Ascending aorta (tissue), 2 donors: Measurements from ENCODE around the gene TAS1R3. TPM values are rescaled to one million over a fixed set of nuclear protein-coding genes. Genes with fewer than 3 reads are reported as not detected.

Experiments
- DNase-seq, 2 donors: peaks; one replicate each; pipeline ENCODE4 v3.0.0-alpha.2; 2019; ENCODE audit warnings: low spot score in 2 of 2
- H3K27ac ChIP-seq, 2 donors: fragments of 200-600 bp; sonication (generic); one replicate each; pipeline ENCODE4 v1.5.1; 2016 to 2017; ENCODE audit warnings: mild to moderate bottlenecking in 1 of 2
- H3K27me3 ChIP-seq: fragments of 200-600 bp; sonication (generic); one replicate; pipeline ENCODE4 v1.5.1; 2017
- H3K36me3 ChIP-seq, 2 donors: fragments of 200-600 bp; sonication (generic); one replicate each; pipeline ENCODE4 v1.5.1; 2016
- H3K4me1 ChIP-seq, 2 donors: fragments of 200-600 bp; sonication (generic); one replicate each; pipeline ENCODE4 v1.5.1; 2016 to 2017; ENCODE audit warnings: mild to moderate bottlenecking in 1 of 2
- H3K4me3 ChIP-seq, 2 donors: fragments of 200-600 bp; sonication (generic); one replicate each; pipeline ENCODE4 v1.5.1; 2016 to 2017; ENCODE audit warnings: mild to moderate bottlenecking in 1 of 2
- H3K9me3 ChIP-seq, 2 donors: fragments of 200-600 bp; sonication (generic); one replicate each; pipeline ENCODE4 v1.5.1; 2016
- CTCF ChIP-seq, 3 experiments: fragments of 200-600 bp in 2 of 3; fragments of 450-650 bp in 1 of 3; sonication (generic) in 2 of 3; IDR thresholded peaks; one replicate each; pipeline ENCODE4 v1.5.1; 2016 to 2019; ENCODE audit warnings: antibody characterized with exemption in 3 of 3, mild to moderate bottlenecking in 1 of 3, moderate library complexity in 1 of 3
- intact Hi-C: fragments of 100-400 bp; cut with DNase I; formaldehyde crosslinking; loops from one replicate; pipeline ENCODE4 v1.15.1; 2023
- total RNA-seq: library from RNA; depleted of rRNA; stranded (reverse); fragments of >200 nt; gene quantifications from one replicate; pipeline ENCODE4 v1.1.0, GENCODE V29; 2016

Gene TAS1R3
- total RNA-seq, 1 donor from 2014 or later = 2.7 TPM

DNA sequence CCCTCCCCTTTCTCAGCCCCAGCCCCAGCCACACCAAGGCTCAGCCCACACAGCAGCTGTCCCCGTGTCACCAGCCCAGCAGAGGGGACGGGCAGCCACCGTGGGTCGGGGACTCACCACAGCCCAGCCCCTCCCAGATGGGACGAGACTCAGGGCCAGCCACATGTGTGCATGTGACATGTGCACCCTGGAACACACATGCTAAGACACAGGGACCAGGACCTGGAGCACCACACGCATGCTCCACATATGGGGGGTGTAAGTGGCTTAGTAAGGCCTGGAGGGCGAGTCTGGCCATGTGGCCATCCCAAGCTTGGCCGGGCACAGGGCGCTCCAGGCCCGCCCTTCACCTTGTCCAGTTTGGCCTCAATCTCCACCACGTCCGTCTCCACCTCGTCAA is 27.3 kb upstream of the TAS1R3 start:
- no peak overlapping the region for H3K4me3 ChIP-seq

GRCh38 chr1:1304331-1305299 is 26.5 kb upstream of the TAS1R3 start:
- DNase-seq = no peak
- peak overlapping the region in 1 of 2 donors; percentile 40 for H3K27ac ChIP-seq
- no peak for TF ChIP-seq CTCF (IDR thresholded peaks at IDR 0.05)
- peaks cover 0 to under 1% of the 10 kb centered on the region in 2 donors for H3K36me3 ChIP-seq
- intact Hi-C loops = loop anchor here (2.0 to 5.0 kb wide), 2 partner anchors 30 to 72 kb away; partner anchors contain the start of genes B3GALT6 and SDF4
- H3K4me1 ChIP-seq = peaks cover 25 to 37% of the 10 kb centered on the region in 2 donors
- peak overlapping the region; percentile 37 to 94 for H3K4me3 ChIP-seq
- no peaks in the 10 kb centered on the region for H3K9me3 ChIP-seq
- H3K27me3 ChIP-seq = no peaks in the 10 kb centered on the region

More for the DNA sequence above, 27.3 kb upstream of the TAS1R3 start:
- Histone ChIP-seq H3K36me3 (no peaks in the 10 kb centered on the region), H3K27ac (no peak overlapping the region), H3K9me3 (no peaks in the 10 kb centered on the region), H3K4me1 (peaks cover 25 to 29% of the 10 kb centered on the region in 2 donors), H3K27me3 (no peaks in the 10 kb centered on the region)
- intact Hi-C loops = loop anchor here (2.0 kb wide), 1 partner anchor 29 kb away; no protein-coding TSS in a partner anchor
- DNase-seq = no peak
- TF ChIP-seq CTCF (IDR thresholded peaks at IDR 0.05) = no peak

- no peak overlapping the region for H3K27ac ChIP-seq
- intact Hi-C loops = loop anchor here (2.0 to 5.0 kb wide), 2 partner anchors 31 to 73 kb away; partner anchors contain the start of genes B3GALT6 and SDF4
- no peaks in the 10 kb centered on the region for H3K27me3 ChIP-seq
- H3K36me3 ChIP-seq = peaks cover 0 to 9% of the 10 kb centered on the region in 2 donors
- H3K9me3 ChIP-seq = no peaks in the 10 kb centered on the region
- DNase-seq = no peak
- H3K4me1 ChIP-seq = peaks cover 25 to 40% of the 10 kb centered on the region in 2 donors
- peak overlapping the region; percentile 37 to 94 for H3K4me3 ChIP-seq
- TF ChIP-seq CTCF (IDR thresholded peaks at IDR 0.05) = no peak
Observed at GRCh38 chr1:1305300-1306069, 25.6 kb upstream of the TAS1R3 start.

DNA sequence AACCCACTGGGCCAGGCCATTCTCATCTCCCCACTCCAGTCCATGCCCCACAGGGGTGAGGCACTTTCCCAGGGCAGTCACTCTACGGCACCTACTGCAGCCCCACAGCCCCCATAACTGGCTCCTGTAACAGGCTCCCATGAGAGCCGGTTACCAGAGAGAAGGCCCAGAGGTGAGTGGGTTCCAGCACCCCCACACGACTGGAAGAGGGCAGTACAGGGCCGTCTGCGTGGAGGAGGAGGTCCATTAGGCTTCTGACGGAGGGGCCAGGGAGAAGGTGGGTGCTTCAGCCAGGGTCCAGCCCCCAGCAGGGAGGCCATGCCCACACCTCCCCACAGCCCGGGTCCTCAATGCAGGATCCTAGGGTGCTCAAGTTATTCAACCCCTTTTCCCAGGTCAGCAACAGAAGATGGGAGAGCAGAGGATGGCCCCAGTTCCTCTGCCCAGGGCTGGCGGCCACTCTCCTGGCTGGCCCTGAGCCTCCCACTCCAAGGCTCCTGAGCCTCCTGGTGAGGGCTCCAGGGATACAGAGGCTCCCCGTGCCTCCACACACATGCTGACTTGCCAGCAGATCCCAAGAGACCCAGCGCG is 24.9 kb upstream of the TAS1R3 start:
- no peak overlapping the region for H3K27ac ChIP-seq
- TF ChIP-seq CTCF (IDR thresholded peaks at IDR 0.05) = no peak
- no peaks in the 10 kb centered on the region for H3K9me3 ChIP-seq
- peaks cover 25 to 40% of the 10 kb centered on the region in 2 donors for H3K4me1 ChIP-seq
- no peaks in the 10 kb centered on the region for H3K27me3 ChIP-seq
- intact Hi-C loops = loop anchor here (5.0 kb wide), 1 partner anchor 74 kb away; the partner anchor contains the start of genes B3GALT6 and SDF4
- DNase-seq = no peak
- H3K36me3 ChIP-seq = peaks cover 5 to 16% of the 10 kb centered on the region in 2 donors
- peak overlapping the region; percentile 94 to 99 for H3K4me3 ChIP-seq

DNA sequence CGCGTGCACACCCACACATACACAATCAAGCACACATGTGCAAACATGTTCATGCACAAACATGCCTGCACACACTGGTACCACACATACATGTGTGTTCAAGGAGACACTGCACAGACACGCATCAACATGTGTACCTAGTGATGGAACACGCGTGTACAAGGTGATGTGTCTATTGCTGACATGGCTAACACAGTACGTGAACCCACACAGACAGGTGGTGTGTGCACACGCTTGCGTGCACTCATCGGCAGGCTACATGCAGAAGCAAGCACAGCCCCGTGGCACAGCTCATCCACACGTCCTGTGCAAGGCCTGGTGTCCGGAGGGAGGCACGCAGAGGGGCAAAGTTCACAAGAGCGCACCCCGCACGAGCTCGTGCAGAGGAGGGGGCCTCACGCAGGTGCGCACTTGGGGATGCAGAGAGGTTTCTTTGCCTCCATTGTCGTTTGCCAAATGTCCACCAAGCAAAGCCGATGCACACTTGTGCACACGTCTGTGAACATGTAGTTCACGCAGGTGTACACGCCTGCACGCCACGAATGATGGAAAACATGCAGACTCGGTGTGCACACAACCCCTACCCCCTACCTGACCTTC is 24.3 kb upstream of the TAS1R3 start:
- intact Hi-C loops = loop anchor here (5.0 kb wide), 1 partner anchor 74 kb away; the partner anchor contains the start of genes B3GALT6 and SDF4
- peaks cover 11 to 19% of the 10 kb centered on the region in 2 donors for H3K36me3 ChIP-seq
- peak overlapping the region; percentile 95 for H3K27ac ChIP-seq
- peaks cover 25 to 40% of the 10 kb centered on the region in 2 donors for H3K4me1 ChIP-seq
- DNase-seq = no peak
- H3K4me3 ChIP-seq = peak overlapping the region; percentile 94 to 99
- TF ChIP-seq CTCF (IDR thresholded peaks at IDR 0.05) = no peak
- H3K27me3 ChIP-seq = no peaks in the 10 kb centered on the region
- H3K9me3 ChIP-seq = no peaks in the 10 kb centered on the region
